ENCODE data around the gene TNFSF9. TPM values are rescaled to one million over a fixed set of nuclear protein-coding genes. Genes with fewer than 3 reads are reported as not detected.

The TNFSF9 gene
- total RNA-seq, 4 donors from 2014 or later = 1.1 to 1.8 TPM; not detected in 2

DNA sequence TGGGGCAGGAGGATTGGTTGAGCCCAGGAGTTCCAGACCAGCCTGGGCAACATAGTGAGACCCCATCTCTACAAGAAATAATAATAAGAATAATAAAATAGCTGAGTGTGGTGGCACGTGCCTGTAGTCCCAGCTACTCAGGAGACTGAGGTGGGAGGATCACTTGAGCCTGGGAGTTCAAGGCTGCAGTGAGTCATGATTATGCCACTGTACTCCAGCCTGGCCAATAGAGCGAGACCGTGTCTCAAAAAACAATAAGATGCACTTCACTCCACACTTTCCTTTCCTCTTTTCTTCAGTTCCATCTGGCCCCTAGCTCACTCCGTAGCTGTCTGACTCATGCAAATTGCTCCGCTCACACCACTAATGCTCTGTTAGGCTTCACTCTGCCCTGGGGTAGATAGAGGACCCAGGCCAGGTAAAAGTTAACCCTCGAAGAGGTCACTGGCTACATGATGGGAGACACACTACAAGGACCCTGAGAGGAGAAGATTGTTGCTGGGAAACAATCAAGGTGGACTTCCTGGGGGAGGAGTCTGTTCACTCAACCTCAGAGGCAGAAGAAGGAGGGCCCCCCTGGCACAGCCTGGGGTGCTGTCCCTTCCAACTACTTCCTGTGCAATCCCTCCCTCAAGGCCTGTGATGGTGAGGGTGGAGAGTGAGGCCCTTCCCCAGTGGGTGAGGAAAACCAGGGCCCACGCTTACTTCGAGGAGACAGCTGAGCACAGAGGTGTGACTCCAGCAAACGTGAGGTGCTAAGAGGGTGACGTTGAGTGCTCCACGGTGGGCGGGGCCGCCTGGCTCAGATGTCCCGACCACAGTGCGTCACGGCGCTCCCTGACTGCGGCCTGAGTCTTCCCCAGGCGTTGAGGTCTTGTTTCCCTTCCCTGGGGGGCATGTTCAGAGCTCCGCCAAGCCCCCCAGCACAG is 8.8 kb upstream of the TNFSF9 start:
- no peak for ATAC-seq
- in situ Hi-C loops (cut with MboI; ENCODE audit: low sequenced_read_pairs in 4 of 4) (loop anchor here (10.0 to 25.0 kb wide), 3 partner anchors 103 to 340 kb away; partner anchors contain the start of genes GPR108 (in 1 of the 4) and TRIP10 (in 1 of the 4)), intact Hi-C loops (cut with DNase I; ENCODE audit: low total_unique reads) (no loop called here)
- Histone ChIP-seq H3K27me3 (no peaks in the 10 kb centered on the region), H3K9me3 (no peaks in the 10 kb centered on the region), H3K4me3 (no peak overlapping the region), H3K4me1 (peaks cover 0 to under 1% of the 10 kb centered on the region in 2 donors), H3K36me3 (no peaks in the 10 kb centered on the region), H3K27ac (no peak overlapping the region)
- DNase-seq = no peak
- no peak for TF ChIP-seq POLR2A (IDR thresholded peaks at IDR 0.05)
- TF ChIP-seq, protein P1, sequence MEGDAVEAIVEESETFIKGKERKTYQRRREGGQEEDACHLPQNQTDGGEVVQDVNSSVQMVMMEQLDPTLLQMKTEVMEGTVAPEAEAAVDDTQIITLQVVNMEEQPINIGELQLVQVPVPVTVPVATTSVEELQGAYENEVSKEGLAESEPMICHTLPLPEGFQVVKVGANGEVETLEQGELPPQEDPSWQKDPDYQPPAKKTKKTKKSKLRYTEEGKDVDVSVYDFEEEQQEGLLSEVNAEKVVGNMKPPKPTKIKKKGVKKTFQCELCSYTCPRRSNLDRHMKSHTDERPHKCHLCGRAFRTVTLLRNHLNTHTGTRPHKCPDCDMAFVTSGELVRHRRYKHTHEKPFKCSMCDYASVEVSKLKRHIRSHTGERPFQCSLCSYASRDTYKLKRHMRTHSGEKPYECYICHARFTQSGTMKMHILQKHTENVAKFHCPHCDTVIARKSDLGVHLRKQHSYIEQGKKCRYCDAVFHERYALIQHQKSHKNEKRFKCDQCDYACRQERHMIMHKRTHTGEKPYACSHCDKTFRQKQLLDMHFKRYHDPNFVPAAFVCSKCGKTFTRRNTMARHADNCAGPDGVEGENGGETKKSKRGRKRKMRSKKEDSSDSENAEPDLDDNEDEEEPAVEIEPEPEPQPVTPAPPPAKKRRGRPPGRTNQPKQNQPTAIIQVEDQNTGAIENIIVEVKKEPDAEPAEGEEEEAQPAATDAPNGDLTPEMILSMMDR (IDR thresholded peaks at IDR 0.05 in 4 of 5, conservative IDR thresholded peaks at IDR 0.05 in 1 of 5) = no peak

GRCh38 chr19:6522712-6523111 is 8.1 kb upstream of the TNFSF9 start:
- no peaks in the 10 kb centered on the region for H3K9me3 ChIP-seq
- in situ Hi-C loops (cut with MboI; ENCODE audit: low sequenced_read_pairs in 4 of 4) = loop anchor here (10.0 to 25.0 kb wide), 3 partner anchors 102 to 340 kb away; partner anchors contain the start of genes GPR108 (in 1 of the 4) and TRIP10 (in 1 of the 4)
- intact Hi-C loops (cut with DNase I; ENCODE audit: low total_unique reads) = no loop called here

DNA sequence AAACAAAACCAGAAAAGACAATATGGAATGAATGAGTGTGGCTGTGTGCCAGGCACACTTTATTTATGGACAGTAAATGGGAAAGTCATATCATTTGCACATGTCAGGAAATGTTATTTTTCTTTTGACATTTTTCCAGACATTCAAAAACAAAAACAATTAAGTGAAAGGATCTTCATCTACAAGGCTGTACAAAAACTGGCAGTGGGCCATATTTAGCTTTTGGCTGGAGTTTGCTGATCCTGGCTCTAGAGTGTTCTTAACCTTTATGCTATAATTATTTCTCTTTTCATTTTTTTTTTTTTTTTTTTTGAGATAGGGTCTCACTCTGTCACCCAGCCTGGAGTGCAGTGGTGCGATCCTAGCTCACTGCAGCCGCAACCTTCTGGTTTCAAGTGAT is 6.5 kb upstream of the TNFSF9 start:
- Histone ChIP-seq H3K4me3 (no peak overlapping the region), H3K4me1 (peaks cover 5 to 11% of the 10 kb centered on the region in 2 donors), H3K27ac (no peak overlapping the region), H3K27me3 (no peaks in the 10 kb centered on the region), H3K9me3 (no peaks in the 10 kb centered on the region), H3K36me3 (no peaks in the 10 kb centered on the region)
- TF ChIP-seq, protein P1 (IDR thresholded peaks at IDR 0.05 in 4 of 5, conservative IDR thresholded peaks at IDR 0.05 in 1 of 5) = no peak
- no peak for TF ChIP-seq POLR2A (IDR thresholded peaks at IDR 0.05)
- ATAC-seq (no peak), DNase-seq (no peak)
- in situ Hi-C loops (cut with MboI; ENCODE audit: low sequenced_read_pairs in 4 of 4) (loop anchor here (10.0 to 25.0 kb wide), 3 partner anchors 100 to 338 kb away; partner anchors contain the start of genes GPR108 (in 1 of the 4) and TRIP10 (in 1 of the 4)), intact Hi-C loops (cut with DNase I; ENCODE audit: low total_unique reads) (no loop called here)

More at GRCh38 chr19:6522712-6523111, 8.1 kb upstream of the TNFSF9 start:
- H3K4me3 ChIP-seq = no peak overlapping the region
- H3K36me3 ChIP-seq = no peaks in the 10 kb centered on the region
- H3K4me1 ChIP-seq = no peaks in the 10 kb centered on the region
- no peak overlapping the region for H3K27ac ChIP-seq
- ATAC-seq (no peak), DNase-seq (no peak)
- H3K27me3 ChIP-seq = no peaks in the 10 kb centered on the region
- no peak for TF ChIP-seq POLR2A (IDR thresholded peaks at IDR 0.05)
- TF ChIP-seq, protein P1 (IDR thresholded peaks at IDR 0.05 in 4 of 5, conservative IDR thresholded peaks at IDR 0.05 in 1 of 5) = no peak

DNA sequence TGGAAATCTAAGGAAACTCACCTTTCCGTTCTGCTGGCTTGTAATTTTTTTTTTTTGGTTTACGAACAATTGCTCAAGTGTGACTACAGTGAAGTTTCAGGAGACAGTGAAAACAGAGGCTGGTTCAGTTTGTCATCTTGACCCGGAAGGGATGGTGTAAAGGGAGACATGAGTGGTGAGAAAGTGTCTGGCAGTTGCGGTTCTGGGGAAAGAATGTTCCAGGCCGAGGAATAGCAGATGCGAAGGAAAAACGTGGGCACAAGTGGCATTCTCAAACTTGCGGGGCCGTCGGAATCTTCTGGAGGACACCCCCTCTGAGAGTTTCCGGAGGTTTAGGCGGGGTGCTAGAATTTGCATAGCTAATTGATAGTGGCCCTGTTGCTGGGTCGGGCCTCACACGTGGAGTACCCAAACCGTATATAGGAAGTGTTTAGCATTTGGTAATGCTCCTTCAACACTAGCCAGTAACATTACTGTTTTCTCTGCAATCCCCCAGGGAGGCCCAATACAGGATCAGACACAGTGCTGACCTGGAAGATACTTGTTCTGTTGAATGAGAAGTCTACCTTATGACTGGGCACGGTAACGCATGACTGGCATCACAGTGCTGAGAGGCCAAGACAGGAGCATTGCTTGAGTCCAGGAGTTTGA is 2.8 kb upstream of the TNFSF9 start:
- no peak for DNase-seq
- Histone ChIP-seq H3K27me3 (peaks cover 8 to 18% (median 10%) of the 10 kb centered on the region in 3 donors), H3K36me3 (no peaks in the 10 kb centered on the region), H3K4me1 (peaks cover 25 to 29% of the 10 kb centered on the region in 2 donors), H3K27ac (no peak overlapping the region), H3K9me3 (no peaks in the 10 kb centered on the region), H3K4me3 (no peak overlapping the region)
- no peak for TF ChIP-seq POLR2A (IDR thresholded peaks at IDR 0.05)
- TF ChIP-seq, protein P1 (IDR thresholded peaks at IDR 0.05 in 4 of 5, conservative IDR thresholded peaks at IDR 0.05 in 1 of 5) = no peak
- in situ Hi-C loops (cut with MboI; ENCODE audit: low sequenced_read_pairs in 4 of 4) (loop anchor here in 1 of 4 donors (10.0 kb wide), 1 partner anchor 97 kb away; no protein-coding TSS in a partner anchor), intact Hi-C loops (cut with DNase I; ENCODE audit: low total_unique reads) (no loop called here)
- no peak for ATAC-seq
